GM21360 (cell line): ENCODE measurements around the gene SMIM28.

Experiments
- ATAC-seq: cut with Tn5 transposase; IDR thresholded peaks from one replicate; pipeline ENCODE4 v1.9.1; 2021; ENCODE audit warnings: mild to moderate bottlenecking, moderate library complexity; ENCODE audit not compliant: unreplicated experiment

The SMIM28 gene

DNA sequence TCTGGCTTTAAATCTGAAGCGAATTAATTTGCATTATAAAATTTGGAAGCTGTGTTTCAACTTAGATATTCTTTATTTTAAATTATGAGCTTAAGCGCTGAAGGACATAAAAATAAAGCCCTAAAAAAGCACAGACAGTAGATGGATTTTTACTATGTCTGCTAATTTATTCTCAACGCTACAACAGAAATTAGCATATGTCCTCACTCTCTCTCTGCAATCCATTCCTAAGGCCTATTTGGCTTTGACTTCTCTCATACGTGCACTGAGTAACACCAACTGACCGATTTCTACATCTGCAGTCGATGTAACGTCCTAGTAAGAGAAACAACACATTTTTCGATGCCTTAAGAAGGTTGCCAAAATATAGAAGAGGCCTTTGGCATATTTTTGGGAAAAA is 50.0 kb downstream of the SMIM28 start:
- no peak for ATAC-seq

DNA sequence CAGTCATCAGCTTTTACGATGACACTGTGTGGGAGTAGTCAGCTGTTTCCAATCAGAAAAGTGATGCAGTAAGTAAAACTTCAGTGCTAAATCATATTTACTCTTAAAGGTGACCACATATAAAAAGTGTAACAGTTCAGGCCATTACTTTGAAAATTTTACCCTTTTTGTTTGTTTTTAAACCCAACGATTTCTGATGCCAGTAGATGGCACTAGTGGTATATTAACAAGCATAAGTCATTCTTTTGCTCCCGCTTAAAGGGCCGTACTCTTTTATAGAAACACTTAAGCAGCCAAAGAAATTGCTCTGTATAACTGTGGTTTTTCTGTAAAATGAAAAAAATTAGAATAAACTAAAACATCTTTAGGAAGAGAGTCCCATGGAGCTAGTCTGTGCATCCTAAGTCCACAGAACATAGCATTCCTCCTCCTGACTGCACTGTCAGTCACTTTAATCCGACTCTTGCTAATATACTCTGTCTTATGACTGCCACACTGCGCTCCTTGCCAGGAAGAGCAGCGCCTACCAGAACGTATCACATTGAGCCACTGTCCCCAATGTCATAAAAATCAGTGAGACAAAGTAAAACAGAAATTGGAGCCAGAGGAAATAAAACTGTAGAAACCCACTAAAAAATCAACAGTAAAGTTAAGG is 51.4 kb downstream of the SMIM28 start:
- no peak for ATAC-seq

DNA sequence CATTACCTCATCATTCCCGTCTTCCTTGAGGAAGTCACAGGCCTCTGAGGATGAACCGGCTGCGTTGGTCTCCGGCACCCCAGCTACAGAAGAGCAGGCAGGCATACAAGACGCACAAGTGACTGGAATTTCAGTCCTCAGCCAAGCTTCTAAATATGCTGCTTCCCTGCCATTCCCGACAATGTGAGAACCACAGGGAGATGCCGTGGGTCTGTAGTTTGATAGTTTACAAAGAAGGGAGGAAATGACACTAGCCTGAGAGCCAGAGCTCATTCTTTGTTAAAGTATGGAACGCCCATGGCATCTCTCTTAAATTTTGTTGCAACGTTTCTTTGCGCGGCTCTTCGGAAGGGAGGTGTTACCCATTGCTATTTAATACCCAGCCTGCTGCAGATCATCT is 52.1 kb downstream of the SMIM28 start:
- no peak for ATAC-seq

DNA sequence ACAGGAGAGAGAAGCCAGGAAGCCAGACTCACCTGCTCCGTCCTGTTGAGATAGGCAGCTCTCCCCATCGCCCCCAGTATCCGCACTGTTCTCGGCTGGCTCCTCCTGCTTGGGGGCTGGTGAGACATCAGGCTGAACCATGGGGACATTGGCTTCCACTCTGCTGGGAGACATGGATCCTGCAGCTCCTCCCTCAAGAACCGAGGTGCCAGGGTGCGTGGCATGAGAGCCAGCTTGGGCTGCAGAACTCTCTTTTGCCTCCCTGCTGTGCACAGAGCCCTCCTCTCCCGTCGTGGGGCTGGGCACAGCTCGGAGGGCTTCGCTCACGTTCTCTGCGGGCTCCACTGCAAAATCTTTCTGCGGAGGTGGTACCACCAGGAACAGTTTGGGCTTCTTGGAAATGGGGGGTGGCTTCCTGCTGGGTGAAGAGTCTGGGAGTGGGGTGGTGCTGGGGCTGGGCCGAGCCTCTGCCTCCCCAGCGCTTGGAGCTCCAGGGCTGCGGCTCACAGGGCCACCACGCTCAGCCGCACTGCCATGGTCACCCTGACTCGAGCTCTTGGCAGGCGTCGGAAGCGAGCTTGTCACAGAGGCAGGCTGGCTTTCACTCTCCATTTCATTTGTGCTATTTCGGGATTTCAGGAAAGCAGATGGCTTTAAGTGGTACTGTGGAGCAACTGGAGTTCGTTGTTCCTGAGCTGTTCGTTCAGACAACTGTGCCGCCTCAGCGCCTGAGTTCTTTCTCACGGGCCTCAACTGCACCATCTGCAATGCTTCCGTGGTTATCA is 52.8 kb downstream of the SMIM28 start:
- no peak for ATAC-seq

DNA sequence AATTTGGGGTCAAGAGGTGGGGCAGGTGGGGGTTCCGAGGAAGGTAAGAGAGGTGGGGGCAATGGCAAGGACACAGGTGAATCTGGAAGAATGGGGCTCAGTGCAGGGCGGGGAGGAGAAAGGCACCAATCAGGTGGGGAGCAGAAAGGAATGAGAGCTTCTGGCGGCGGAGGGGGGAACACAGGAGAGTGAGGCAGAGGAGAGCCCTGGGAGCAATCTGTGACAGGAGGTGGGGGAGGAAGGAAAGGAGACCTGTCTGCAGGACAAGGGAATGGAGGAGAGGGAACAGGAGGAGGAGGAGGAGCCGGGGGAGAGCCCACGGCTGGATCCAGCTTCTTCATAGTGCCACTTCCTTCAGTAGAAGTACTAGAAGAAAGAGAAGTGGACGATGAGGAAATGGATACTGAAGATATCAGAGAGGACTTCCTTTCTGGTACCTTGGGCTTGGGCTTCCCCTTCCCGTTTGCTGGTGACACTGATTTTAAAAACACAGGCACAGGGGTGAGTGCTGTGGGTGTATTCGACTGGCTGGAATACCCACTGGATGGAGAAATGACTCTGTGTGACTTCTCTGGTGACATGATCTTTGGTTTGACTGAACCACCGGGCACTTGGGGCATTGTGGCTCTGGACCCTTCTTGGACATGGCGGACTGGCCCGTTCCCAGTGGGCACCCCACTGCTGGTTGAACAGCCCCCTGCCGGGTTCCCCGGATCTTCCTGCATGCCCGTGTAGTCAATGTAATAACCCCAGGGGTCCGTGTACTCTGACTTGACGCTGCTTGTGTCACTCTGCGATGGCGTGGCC is 53.8 kb downstream of the SMIM28 start:
- no peak for ATAC-seq

DNA sequence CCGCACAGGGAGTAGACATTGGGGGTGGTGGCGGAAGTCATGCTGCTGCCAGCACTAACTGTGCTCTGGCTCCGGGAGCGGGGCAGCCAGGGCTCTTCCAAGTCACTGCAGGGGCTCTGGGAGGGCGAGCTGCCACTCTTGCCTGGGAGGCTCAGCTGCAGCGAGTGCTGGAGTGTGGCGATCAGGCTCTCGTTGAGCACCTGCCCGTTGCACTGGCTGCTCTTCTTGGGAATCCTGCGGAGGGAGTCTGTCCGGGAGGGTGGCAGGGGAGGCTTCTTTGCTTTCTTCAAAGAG is 54.3 kb downstream of the SMIM28 start:
- ATAC-seq, result no peak
